GM10248 (cell line): ENCODE results near the gene KLF2.
"Not testable (repeated sequence)": the region's sequence is repeated elsewhere in the genome, so short reads cannot be mapped to it uniquely, and the experiment has no call there.

Experiments
- CTCF ChIA-PET: fragments of 300-600 bp; sonication (Branson Sonifier 250); formaldehyde crosslinking; extraction: SDS; loops from one replicate; lab custom pipeline; 2021; ENCODE audit warnings: antibody characterized with exemption; lab: Yijun Ruan, JAX
- POLR2A ChIA-PET: fragments of 350-650 bp; sonication (Branson Sonifier 250); formaldehyde crosslinking; extraction: SDS; loops from one replicate; lab custom pipeline; 2020; ENCODE audit warnings: antibody characterized with exemption; lab: Yijun Ruan, JAX
- DNase-seq: peaks from one replicate; pipeline ENCODE4 v3.0.0; 2012; ENCODE audit errors: extremely low spot score
- TF ChIP-seq, protein P1 (sequence below): IDR thresholded peaks from 2 replicates; pipeline ENCODE4 v1.5.1; 2012; ENCODE audit warnings: mild to moderate bottlenecking, low read depth; ENCODE audit errors: extremely low read depth, missing control alignments, control extremely low read depth

The KLF2 gene

DNA sequence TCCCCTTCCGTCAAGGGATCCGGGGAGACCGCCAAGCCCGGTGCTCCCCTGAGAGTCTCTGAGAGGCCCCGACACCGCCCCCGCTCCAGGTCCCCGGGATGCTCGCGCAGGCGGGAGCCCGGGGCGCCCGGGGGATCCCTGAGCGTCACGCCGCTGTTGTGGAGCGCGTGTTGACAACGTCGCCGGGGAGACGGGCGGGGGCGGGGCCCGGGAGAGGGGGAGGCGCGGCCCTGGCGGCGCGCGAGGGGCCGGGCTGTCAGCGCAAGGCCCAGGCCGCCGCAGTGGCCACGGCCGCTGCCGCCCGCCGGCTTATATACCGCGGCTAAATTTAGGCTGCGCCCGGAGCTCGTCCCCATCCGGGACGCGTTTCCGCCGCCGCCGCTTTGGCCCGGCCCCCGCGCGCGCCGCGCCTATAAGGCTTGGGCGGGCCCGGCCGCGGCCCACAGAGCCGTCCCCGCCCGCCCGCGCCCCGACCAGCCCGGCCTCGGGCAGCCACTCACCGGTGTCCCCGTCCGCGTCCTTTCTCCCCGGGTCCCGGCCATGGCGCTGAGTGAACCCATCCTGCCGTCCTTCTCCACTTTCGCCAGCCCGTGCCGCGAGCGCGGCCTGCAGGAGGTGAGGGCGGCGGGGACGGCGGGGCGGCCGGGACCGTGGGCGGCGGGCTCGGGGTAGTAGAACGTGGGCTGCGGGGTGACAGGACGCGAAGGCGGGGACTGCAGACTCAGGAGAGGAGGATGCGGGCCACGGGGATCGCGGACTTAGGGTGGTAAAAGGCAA, at the start of gene KLF2:
Gene KLF2, plus strand, starts transcription at position 443 of the 777 bp plus-strand sequence. Its CDS starts 98 bp downstream, at position 541.
- DNase-seq = peak; percentile 90
- ChIA-PET CTCF (no interaction called here), POLR2A (interaction anchor here (0.5 to 1.8 kb wide), 10 partner anchors 9 to 570 kb away, joined by 3 to 16 read pairs (median 3); no protein-coding TSS in a partner anchor)
- TF ChIP-seq, protein P1, sequence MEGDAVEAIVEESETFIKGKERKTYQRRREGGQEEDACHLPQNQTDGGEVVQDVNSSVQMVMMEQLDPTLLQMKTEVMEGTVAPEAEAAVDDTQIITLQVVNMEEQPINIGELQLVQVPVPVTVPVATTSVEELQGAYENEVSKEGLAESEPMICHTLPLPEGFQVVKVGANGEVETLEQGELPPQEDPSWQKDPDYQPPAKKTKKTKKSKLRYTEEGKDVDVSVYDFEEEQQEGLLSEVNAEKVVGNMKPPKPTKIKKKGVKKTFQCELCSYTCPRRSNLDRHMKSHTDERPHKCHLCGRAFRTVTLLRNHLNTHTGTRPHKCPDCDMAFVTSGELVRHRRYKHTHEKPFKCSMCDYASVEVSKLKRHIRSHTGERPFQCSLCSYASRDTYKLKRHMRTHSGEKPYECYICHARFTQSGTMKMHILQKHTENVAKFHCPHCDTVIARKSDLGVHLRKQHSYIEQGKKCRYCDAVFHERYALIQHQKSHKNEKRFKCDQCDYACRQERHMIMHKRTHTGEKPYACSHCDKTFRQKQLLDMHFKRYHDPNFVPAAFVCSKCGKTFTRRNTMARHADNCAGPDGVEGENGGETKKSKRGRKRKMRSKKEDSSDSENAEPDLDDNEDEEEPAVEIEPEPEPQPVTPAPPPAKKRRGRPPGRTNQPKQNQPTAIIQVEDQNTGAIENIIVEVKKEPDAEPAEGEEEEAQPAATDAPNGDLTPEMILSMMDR = no peak

DNA sequence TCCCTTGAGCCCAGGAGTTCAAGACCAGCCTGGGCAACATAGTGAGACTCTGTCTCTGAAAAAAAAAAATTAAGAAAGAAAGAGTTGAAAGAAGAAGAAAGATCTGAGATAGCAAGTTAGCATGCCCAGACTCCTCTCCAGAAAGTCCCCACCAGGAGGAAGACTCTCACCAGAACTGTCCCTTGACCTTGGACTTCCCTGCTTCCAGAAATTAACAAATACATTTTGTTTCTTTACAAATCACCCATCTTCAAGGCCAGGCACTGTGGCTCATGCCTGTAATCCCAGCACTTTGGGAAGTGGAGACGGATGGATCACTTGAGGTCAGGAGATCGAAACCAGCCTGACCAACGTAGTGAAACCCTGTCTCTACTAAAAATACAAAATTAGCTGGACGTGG, 44.3 kb upstream of the KLF2 start:
- DNase-seq = no peak
- POLR2A ChIA-PET = no interaction called here
- CTCF ChIA-PET = interaction anchor here (1.6 to 1.8 kb wide), 4 partner anchors 10 to 103 kb away, joined by 4 to 5 read pairs (median 4); no protein-coding TSS in a partner anchor
- TF ChIP-seq, protein P1 = no peak

GRCh38 chr19:16281743-16282142, 42.9 kb upstream of the KLF2 start:
- CTCF ChIA-PET = interaction anchor here (1.6 to 1.8 kb wide), 4 partner anchors 10 to 101 kb away, joined by 4 to 5 read pairs (median 4); no protein-coding TSS in a partner anchor
- no peak for DNase-seq
- TF ChIP-seq, protein P1 = no peak
- POLR2A ChIA-PET = no interaction called here

- CTCF ChIA-PET = interaction anchor here (0.8 to 1.5 kb wide), 3 partner anchors 37 to 93 kb away, joined by 3 read pairs; no protein-coding TSS in a partner anchor
- TF ChIP-seq, protein P1 = no peak
- peak; percentile 86 for DNase-seq
- POLR2A ChIA-PET = no interaction called here
Observed at GRCh38 chr19:16283210-16284061, 41.2 kb upstream of the KLF2 start.

DNA sequence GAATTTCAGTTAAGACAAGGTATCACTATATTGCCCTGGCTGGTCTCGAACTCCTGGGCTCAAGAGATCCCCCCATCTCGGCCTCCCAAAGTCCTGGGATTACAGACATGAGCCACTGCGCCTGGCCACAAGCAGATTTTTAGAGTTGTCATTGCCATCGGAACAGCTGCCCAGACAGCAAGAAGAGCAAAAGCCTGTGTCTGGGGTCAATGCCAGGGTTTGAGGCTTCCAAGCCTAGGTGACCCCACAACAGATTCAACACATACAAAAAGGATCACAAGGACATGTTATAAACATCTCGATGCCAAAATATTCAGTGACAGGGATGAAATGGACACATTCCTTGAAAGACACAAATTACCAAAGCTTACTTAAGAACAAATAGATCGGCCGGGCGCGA, 40.1 kb upstream of the KLF2 start:
- POLR2A ChIA-PET = interaction anchor here (0.6 kb wide), 1 partner anchor 29 kb away, joined by 4 read pairs; no protein-coding TSS in a partner anchor
- DNase-seq = no peak
- TF ChIP-seq, protein P1 = no peak
- CTCF ChIA-PET = interaction anchor here (1.5 kb wide), 1 partner anchor 38 kb away, joined by 3 read pairs; no protein-coding TSS in a partner anchor

DNA sequence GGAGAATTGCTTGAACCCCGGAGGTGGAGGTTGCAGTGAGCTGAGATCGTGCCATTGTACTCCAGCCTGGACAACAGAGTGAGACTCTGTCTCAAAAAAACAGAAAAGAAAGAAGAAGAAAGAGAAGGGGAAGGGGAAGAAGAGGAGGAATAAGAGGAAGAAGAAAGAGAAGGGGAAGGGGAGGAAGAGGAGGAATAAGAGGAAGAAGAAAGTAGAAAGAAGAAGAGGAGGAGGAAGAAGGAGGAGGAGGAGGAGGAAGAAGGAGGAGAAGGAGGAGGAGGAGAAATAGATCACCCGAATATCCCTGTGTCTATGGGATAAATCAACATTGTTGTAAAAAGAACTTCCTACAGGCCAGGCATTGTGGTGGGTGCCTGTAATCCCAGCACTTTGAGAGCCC, 39.5 kb upstream of the KLF2 start:
- DNase-seq, CTCF ChIA-PET: not testable (repeated sequence)
- POLR2A ChIA-PET = interaction anchor here (0.6 kb wide), 1 partner anchor 28 kb away, joined by 4 read pairs; no protein-coding TSS in a partner anchor
